Measurements from ENCODE around the gene CPNE6. TPM values are rescaled to one million over a fixed set of nuclear protein-coding genes. Genes with fewer than 3 reads are reported as not detected.

Gene CPNE6
- total RNA-seq, result not detected in 2 replicates

GRCh38 chr14:24071144-24071697 is at the start of gene CPNE6:
CPNE6 (plus strand) TSS chr14:24071562; CDS start chr14:24072937, 1,375 bp downstream.

GRCh38 chr14:24051789-24052655 is 19.3 kb upstream of the CPNE6 start, which contains the start of gene CARMIL3:
CARMIL3 (plus strand) TSS chr14:24052009; CDS start chr14:24052154, 145 bp downstream.

GRCh38 chr14:24093901-24094840 is 22.8 kb downstream of the CPNE6 start, which contains the start of gene PCK2:
PCK2 (plus strand) TSS chr14:24094311; CDS start chr14:24094406, 95 bp downstream.

GRCh38 chr14:24114532-24115421 is 43.4 kb downstream of the CPNE6 start, which contains the start of the genes DCAF11 and NRL:
DCAF11 (plus strand) TSS chr14:24114777; CDS start chr14:24115595, 818 bp downstream.
NRL (minus strand) TSS chr14:24114949; CDS start chr14:24082848, 32,101 bp downstream.

Other genes starting within 250 kb of the CPNE6 start
- gene DHRS4, start 117.8 kb upstream of the CPNE6 start, total RNA-seq, result 49.8 and 69.3 TPM in 2 replicates
- gene DHRS4L2, start 82.6 kb upstream of the CPNE6 start, total RNA-seq, result 13.9 and 16.8 TPM in 2 replicates
- gene CARMIL3, start 19.6 kb upstream of the CPNE6 start, total RNA-seq, result under 0.01 TPM in 2 replicates
- gene PCK2, start 22.7 kb downstream of the CPNE6 start, total RNA-seq, result 20.1 and 38.3 TPM in 2 replicates
- gene DCAF11, start 43.2 kb downstream of the CPNE6 start, total RNA-seq, result 50.9 and 53.0 TPM in 2 replicates
- gene NRL, start 43.4 kb downstream of the CPNE6 start, total RNA-seq, result 0.28 and 0.46 TPM in 2 replicates
- gene FITM1, start 59.1 kb downstream of the CPNE6 start, total RNA-seq, result under 0.01 TPM in 1 of 2 replicates, not detected in the other
- 104 and 134 TPM in 2 replicates for gene PSME1, start 64.6 kb downstream of the CPNE6 start, total RNA-seq
- 17.4 and 17.8 TPM in 2 replicates for gene EMC9, start 70.0 kb downstream of the CPNE6 start, total RNA-seq
- 83.8 and 104 TPM in 2 replicates for gene PSME2, start 75.0 kb downstream of the CPNE6 start, total RNA-seq
- 25.0 and 32.0 TPM in 2 replicates for gene RNF31, start 75.9 kb downstream of the CPNE6 start, total RNA-seq
- 65.7 and 69.2 TPM in 2 replicates for gene IRF9, start 89.7 kb downstream of the CPNE6 start, total RNA-seq
- 0.85 and 1.2 TPM in 2 replicates for gene REC8, start 100.5 kb downstream of the CPNE6 start, total RNA-seq
- 27.4 and 27.8 TPM in 2 replicates for gene IPO4, start 117.3 kb downstream of the CPNE6 start, total RNA-seq
- 50.9 and 58.4 TPM in 2 replicates for gene TM9SF1, start 123.9 kb downstream of the CPNE6 start, total RNA-seq
- 0.14 and 0.28 TPM in 2 replicates for gene TSSK4, start 134.1 kb downstream of the CPNE6 start, total RNA-seq
- 19.7 and 20.3 TPM in 2 replicates for gene CHMP4A, start 141.9 kb downstream of the CPNE6 start, total RNA-seq
- gene MDP1, start 144.5 kb downstream of the CPNE6 start, total RNA-seq, result 16.2 and 17.7 TPM in 2 replicates
- gene NEDD8, start 160.8 kb downstream of the CPNE6 start, total RNA-seq, result 226 and 239 TPM in 2 replicates
- 123 and 126 TPM in 2 replicates for gene GMPR2, start 161.4 kb downstream of the CPNE6 start, total RNA-seq
- gene TINF2, start 171.1 kb downstream of the CPNE6 start, total RNA-seq, result 37.0 and 42.7 TPM in 2 replicates
- gene TGM1, start 191.6 kb downstream of the CPNE6 start, total RNA-seq, result 0.71 and 1.6 TPM in 2 replicates
- 16.6 and 20.1 TPM in 2 replicates for gene RABGGTA, start 200.0 kb downstream of the CPNE6 start, total RNA-seq
- 7.2 and 10.5 TPM in 2 replicates for gene DHRS1, start 228.2 kb downstream of the CPNE6 start, total RNA-seq
- 14.2 and 17.1 TPM in 2 replicates for gene NOP9, start 228.3 kb downstream of the CPNE6 start, total RNA-seq
- 1.00 and 1.8 TPM in 2 replicates for gene CIDEB, start 236.4 kb downstream of the CPNE6 start, total RNA-seq
- gene LTB4R2, start 238.6 kb downstream of the CPNE6 start, total RNA-seq, result 1.6 and 2.7 TPM in 2 replicates
- gene LTB4R, start 239.9 kb downstream of the CPNE6 start, total RNA-seq, result 0.71 and 1.9 TPM in 2 replicates